Pancreas (tissue), 10 donors: ENCODE measurements around the gene CFAP54. TPM values are rescaled to one million over a fixed set of nuclear protein-coding genes. Genes with fewer than 3 reads are reported as not detected.

Source experiments
- ATAC-seq, 4 donors: fragments of 200-7000 bp; cut with Tn5 transposase; one replicate each; pipeline versions ENCODE4 v1.8.0 to v1.9.1; 2020; ENCODE audit warnings: mild to moderate bottlenecking in 4 of 4, moderate library complexity in 4 of 4
- DNase-seq, 6 donors: peaks; one replicate each; pipeline ENCODE4 v3.0.0-alpha.2; 2020
- FAIRE-seq: peaks from 2 replicates; lab custom pipeline; 2012; peaks lifted over from hg19 to GRCh38; lab: Jason Lieb, UNC
- H3K27ac ChIP-seq, 4 donors: fragments of 200-600 bp; sonication (generic); 1 replicate in 3 of 4; 2 replicates in 1 of 4; pipeline versions ENCODE4 v1.5.0 to v1.8.0; 2020
- H3K27me3 ChIP-seq, 4 donors: fragments of 200-600 bp; one replicate each; pipeline ENCODE4 v1.8.0; 2021
- H3K36me3 ChIP-seq, 3 donors: fragments of 200-600 bp; sonication (generic) in 1 of 3; one replicate each; pipeline versions ENCODE4 v1.5.0 to v1.8.0; 2020 to 2021
- H3K4me1 ChIP-seq, 3 donors: fragments of 200-600 bp; one replicate each; pipeline ENCODE4 v1.8.0; 2021
- H3K4me3 ChIP-seq, 4 donors: fragments of 200-600 bp; sonication (generic) in 2 of 4; one replicate each; pipeline versions ENCODE4 v1.5.0 to v1.8.0; 2020 to 2021
- H3K9me3 ChIP-seq, 4 donors: fragments of 200-600 bp; one replicate each; pipeline ENCODE4 v1.8.0; 2021
- CTCF ChIP-seq, 4 donors: fragments of 200-600 bp; sonication (generic) in 3 of 4; IDR thresholded peaks; one replicate each; pipeline versions ENCODE4 v1.5.0 to v1.8.0; 2021; ENCODE audit warnings: antibody characterized with exemption in 4 of 4
- WGBS, 2 donors: extraction: QIAGEN DNeasy Blood & Tissue Kit; methylation state at CpG; one replicate each; pipeline ENCODE4 v1.1.7; 2013; 5-methylcytosine and 5-hydroxymethylcytosine counted together
- intact Hi-C, 3 donors: fragments of 100-400 bp; cut with DNase I; formaldehyde crosslinking; loops; one replicate each; pipeline versions ENCODE4 v1.11.1 to v1.14.2; 2022
- polyA plus RNA-seq, 2 donors: library from polyadenylated mRNA; stranded (reverse); fragments of 200-250 nt; gene quantifications; one replicate each; pipeline ENCODE4 v1.2.3, GENCODE V29; 2013
- total RNA-seq, 6 donors: library from RNA; stranded (reverse); fragmentation: NEBNext Ultra II Directional in 4 of 6; extraction: Animal tissue kit (Norgen Biotek cat#: 25700) in 4 of 6; gene quantifications; one replicate each; pipeline versions ENCODE4 v1.2.1 to v1.2.4, GENCODE V29; 2021 to 2023
- donor health status: healthy with polysubstance abuse.
- donor health status: DM: no; HTN: no; CAD: no; lungs with moderate emphysema.
- donor health status: DM: no; HTN: no; CAD: no.
- donor health status: control.
- donor health status: control.
- donor health status: Bipolar disorder and iron deficiency.
- donor health status: DM: yes; HTN: yes; CAD: no.
- donor health status: DM: no; HTN: no; CAD: no.
- donor health status: DM: no; HTN: no; CAD: no.
- donor health status: DM: yes; HTN: yes; CAD: no.

CFAP54 gene
- total and polyA plus RNA-seq, 8 donors = 0.02 to 0.21 (median 0.11) TPM

- no peak for TF ChIP-seq CTCF (IDR thresholded peaks at IDR 0.05)
- DNase-seq (no peak), FAIRE-seq (no peak), ATAC-seq (no peak)
- H3K4me1 ChIP-seq = no peaks in the 10 kb centered on the region
- no peaks in the 10 kb centered on the region for H3K27me3 ChIP-seq
- no peak overlapping the region for H3K27ac ChIP-seq
- 59 to 81% methylated on average over 2 of the region's 2 CpGs for WGBS, 2 donors
- no peaks in the 10 kb centered on the region for H3K36me3 ChIP-seq
- H3K9me3 ChIP-seq = no peaks in the 10 kb centered on the region
- no peak overlapping the region for H3K4me3 ChIP-seq
- intact Hi-C loops = no loop called here
Measured at GRCh38 chr12:96874211-96874610, 384.8 kb downstream of the CFAP54 start.

GRCh38 chr12:96876966-96877365 is 387.6 kb downstream of the CFAP54 start:
- H3K36me3 ChIP-seq = no peaks in the 10 kb centered on the region
- no peaks in the 10 kb centered on the region for H3K9me3 ChIP-seq
- no peaks in the 10 kb centered on the region for H3K4me1 ChIP-seq
- intact Hi-C loops = no loop called here
- 54 to 69% methylated on average over 3 of the region's 3 CpGs for WGBS, 2 donors
- no peak overlapping the region for H3K4me3 ChIP-seq
- TF ChIP-seq CTCF (IDR thresholded peaks at IDR 0.05) = no peak
- no peak for DNase-seq
- FAIRE-seq = no peak
- no peaks in the 10 kb centered on the region for H3K27me3 ChIP-seq
- ATAC-seq = no peak
- H3K27ac ChIP-seq = no peak overlapping the region

GRCh38 chr12:96878704-96879103 is 389.3 kb downstream of the CFAP54 start:
- no peaks in the 10 kb centered on the region for H3K9me3 ChIP-seq
- no peak for TF ChIP-seq CTCF (IDR thresholded peaks at IDR 0.05)
- DNase-seq (no peak), ATAC-seq (no peak), FAIRE-seq (no peak)
- H3K36me3 ChIP-seq = no peaks in the 10 kb centered on the region
- H3K4me1 ChIP-seq = no peaks in the 10 kb centered on the region
- H3K27me3 ChIP-seq = no peaks in the 10 kb centered on the region
- no peak overlapping the region for H3K4me3 ChIP-seq
- intact Hi-C loops = no loop called here
- no peak overlapping the region for H3K27ac ChIP-seq
- 53 to 75% methylated on average over 1 of the region's 1 CpG for whole genome bisulfite sequencing, 2 donors

GRCh38 chr12:96879301-96879700 is 389.9 kb downstream of the CFAP54 start:
- Histone ChIP-seq H3K27me3 (no peaks in the 10 kb centered on the region), H3K4me1 (no peaks in the 10 kb centered on the region), H3K9me3 (no peaks in the 10 kb centered on the region), H3K27ac (no peak overlapping the region), H3K4me3 (no peak overlapping the region), H3K36me3 (no peaks in the 10 kb centered on the region)
- no peak for DNase-seq
- FAIRE-seq = no peak
- no peak for ATAC-seq
- intact Hi-C loops = no loop called here
- no peak for TF ChIP-seq CTCF (IDR thresholded peaks at IDR 0.05)
- WGBS, 2 donors = 63 to 67% methylated on average over 4 of the region's 4 CpGs

GRCh38 chr12:96880220-96880619 is 390.8 kb downstream of the CFAP54 start:
- no peak for TF ChIP-seq CTCF (IDR thresholded peaks at IDR 0.05)
- WGBS, 2 donors = 70 to 83% methylated on average over 3 of the region's 3 CpGs
- Histone ChIP-seq H3K36me3 (no peaks in the 10 kb centered on the region), H3K9me3 (no peaks in the 10 kb centered on the region), H3K4me1 (no peaks in the 10 kb centered on the region), H3K27ac (no peak overlapping the region), H3K27me3 (no peaks in the 10 kb centered on the region), H3K4me3 (no peak overlapping the region)
- DNase-seq = no peak
- ATAC-seq = no peak
- FAIRE-seq = no peak
- intact Hi-C loops = no loop called here
